ENCODE measurements around the gene FHOD1. TPM values are rescaled to one million over a fixed set of nuclear protein-coding genes. Genes with fewer than 3 reads are reported as not detected.

The FHOD1 gene
- total RNA-seq, 1 experiment from 2014 or later, result 58.2 TPM

DNA sequence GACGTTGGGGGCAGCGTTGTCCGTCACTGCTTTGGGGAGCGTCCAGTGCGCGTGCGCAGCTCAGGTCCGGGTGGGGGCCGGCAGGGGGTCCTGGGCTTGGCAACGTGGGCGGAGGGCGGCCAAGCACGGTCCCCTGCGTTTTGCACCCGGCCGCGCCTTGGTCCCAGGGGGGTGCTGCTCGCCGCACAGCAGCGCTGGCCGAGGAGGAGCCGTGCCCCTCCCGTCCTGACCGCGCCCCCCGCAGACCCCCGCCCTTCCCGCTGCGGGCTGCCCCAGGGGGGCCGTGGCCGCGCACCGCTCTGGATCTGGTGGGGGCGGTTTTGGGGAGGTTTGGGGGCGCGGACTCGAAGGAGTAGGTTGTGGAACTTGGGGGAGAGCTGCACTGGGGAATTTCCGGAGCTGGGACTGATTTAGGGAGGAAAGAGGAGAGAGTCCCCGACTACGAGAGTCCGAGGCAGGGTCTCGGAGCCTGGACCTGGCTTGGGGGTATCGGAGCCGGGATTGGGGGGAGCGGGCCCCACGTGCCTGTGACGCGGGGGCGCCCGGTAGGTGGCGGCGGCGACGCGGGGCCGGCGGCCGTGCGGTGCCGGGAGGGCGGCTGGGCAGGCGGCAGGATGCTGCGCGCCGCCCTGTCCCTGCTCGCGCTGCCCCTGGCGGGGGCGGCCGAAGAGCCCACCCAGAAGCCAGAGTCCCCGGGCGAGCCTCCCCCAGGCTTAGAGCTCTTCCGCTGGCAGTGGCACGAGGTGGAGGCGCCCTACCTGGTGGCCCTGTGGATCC lies 1.3 kb upstream of the FHOD1 start, which contains the start of gene SLC9A5:
TSS of gene SLC9A5 (plus strand) at position 579 of the 777 bp plus-strand sequence. CDS start at position 615, 36 bp downstream.
- ChIA-PET CTCF (interaction anchor here (0.9 kb wide), 1 partner anchor 34 kb away, joined by 3 read pairs; no protein-coding TSS in a partner anchor), POLR2A (ENCODE audit: unreplicated experiment) (interaction anchor here (0.8 kb wide), 1 partner anchor 718 kb away, joined by 6 read pairs; no protein-coding TSS in a partner anchor)
- BruUV-seq (replicated peaks), result no TSS peak
- Histone ChIP-seq H3K4me2 (peak within 1 kb of the TSS; percentile 87), H2AFZ (peak within 1 kb of the TSS; percentile 77), H3K79me2 (ENCODE audit: low read depth) (peaks cover 21% of the 10 kb centered on the region), H4K20me1 (ENCODE audit: insufficient read depth) (no peaks in the 10 kb centered on the region), H3K27ac (no peak within 1 kb of the TSS), H3K4me3 (peak within 1 kb of the TSS; percentile 90), H3K9me2 (ENCODE audit: insufficient read depth) (no peaks in the 10 kb centered on the region), H3F3A (ENCODE audit: insufficient read depth, low read depth) (peaks cover 42% of the 10 kb centered on the region; the same call in 1 of the 2 replicates), H3K27me3 (ENCODE audit: insufficient read depth, low read depth) (no peaks in the 10 kb centered on the region; the same call in 1 of the 2 replicates), H3K36me3 (ENCODE audit: low read depth) (no peaks in the 10 kb centered on the region), H3K4me1 (replicated peaks; ENCODE audit: insufficient read depth) (peaks cover 32% of the 10 kb centered on the region), H3K9me3 (ENCODE audit: insufficient read depth, low read depth) (no peaks in the 10 kb centered on the region)
- intact Hi-C loops (cut with micrococcal nuclease; ENCODE audit: unreplicated experiment), result loop anchor here (5.0 to 10.0 kb wide), 2 partner anchors 76 to 986 kb away; partner anchors contain the start of genes ESRP2 and NOL3
- DNase-seq, result peak in 1 of 2 experiments; percentile 23
- no peak for TF ChIP-seq EZH2 (IDR thresholded peaks at IDR 0.05; ENCODE audit: low read depth)
- TF ChIP-seq, protein P1, sequence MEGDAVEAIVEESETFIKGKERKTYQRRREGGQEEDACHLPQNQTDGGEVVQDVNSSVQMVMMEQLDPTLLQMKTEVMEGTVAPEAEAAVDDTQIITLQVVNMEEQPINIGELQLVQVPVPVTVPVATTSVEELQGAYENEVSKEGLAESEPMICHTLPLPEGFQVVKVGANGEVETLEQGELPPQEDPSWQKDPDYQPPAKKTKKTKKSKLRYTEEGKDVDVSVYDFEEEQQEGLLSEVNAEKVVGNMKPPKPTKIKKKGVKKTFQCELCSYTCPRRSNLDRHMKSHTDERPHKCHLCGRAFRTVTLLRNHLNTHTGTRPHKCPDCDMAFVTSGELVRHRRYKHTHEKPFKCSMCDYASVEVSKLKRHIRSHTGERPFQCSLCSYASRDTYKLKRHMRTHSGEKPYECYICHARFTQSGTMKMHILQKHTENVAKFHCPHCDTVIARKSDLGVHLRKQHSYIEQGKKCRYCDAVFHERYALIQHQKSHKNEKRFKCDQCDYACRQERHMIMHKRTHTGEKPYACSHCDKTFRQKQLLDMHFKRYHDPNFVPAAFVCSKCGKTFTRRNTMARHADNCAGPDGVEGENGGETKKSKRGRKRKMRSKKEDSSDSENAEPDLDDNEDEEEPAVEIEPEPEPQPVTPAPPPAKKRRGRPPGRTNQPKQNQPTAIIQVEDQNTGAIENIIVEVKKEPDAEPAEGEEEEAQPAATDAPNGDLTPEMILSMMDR (conservative IDR thresholded peaks at IDR 0.05), result no peak; the same call in 1 of the 2 replicates

DNA sequence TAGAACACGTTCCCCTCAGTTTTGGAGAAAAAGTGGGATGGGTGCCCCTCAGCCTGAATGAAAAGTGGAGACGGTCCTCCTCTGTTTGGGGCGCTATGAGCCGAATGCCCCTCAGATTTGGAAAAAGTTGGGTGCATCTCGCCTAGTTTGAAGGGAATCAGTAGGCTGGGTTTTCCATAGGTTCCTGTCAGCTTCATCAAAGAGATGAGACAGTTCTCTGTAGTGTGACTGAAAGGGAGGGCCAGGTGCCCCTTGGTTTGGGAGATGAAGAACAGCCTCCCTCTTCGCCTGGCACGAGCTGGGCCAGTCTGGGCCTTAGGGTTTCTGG lies 756 bp upstream of the FHOD1 start:
- H3K4me1 ChIP-seq (replicated peaks; ENCODE audit: insufficient read depth), result peaks cover 37% of the 10 kb centered on the region
- POLR2A ChIA-PET (ENCODE audit: unreplicated experiment), result interaction anchor here (0.5 to 1.3 kb wide), 6 partner anchors 29 to 718 kb away, joined by 3 to 8 read pairs (median 6); no protein-coding TSS in a partner anchor
- intact Hi-C loops (cut with micrococcal nuclease; ENCODE audit: unreplicated experiment), result loop anchor here (5.0 to 10.0 kb wide), 2 partner anchors 76 to 987 kb away; partner anchors contain the start of genes ESRP2 and NOL3
- TF ChIP-seq, protein P1 (conservative IDR thresholded peaks at IDR 0.05), result no peak
- TF ChIP-seq EZH2 (IDR thresholded peaks at IDR 0.05; ENCODE audit: low read depth), result no peak
- BruUV-seq (replicated peaks), result no TSS peak
- peak overlapping the region; percentile 90 for H3K4me3 ChIP-seq
- no peaks in the 10 kb centered on the region; the same call in 1 of the 2 replicates for H3K27me3 ChIP-seq (ENCODE audit: insufficient read depth, low read depth)
- H3K36me3 ChIP-seq (ENCODE audit: low read depth), result no peaks in the 10 kb centered on the region
- no peak overlapping the region for H3K27ac ChIP-seq
- no peaks in the 10 kb centered on the region for H4K20me1 ChIP-seq (ENCODE audit: insufficient read depth)
- no peaks in the 10 kb centered on the region for H3K9me3 ChIP-seq (ENCODE audit: insufficient read depth, low read depth)
- H2AFZ ChIP-seq, result peak overlapping the region; percentile 77
- H3K4me2 ChIP-seq, result peak overlapping the region; percentile 87
- H3K9me2 ChIP-seq (ENCODE audit: insufficient read depth), result no peaks in the 10 kb centered on the region
- H3F3A ChIP-seq (ENCODE audit: insufficient read depth, low read depth), result peaks cover 47% of the 10 kb centered on the region; the same call in 1 of the 2 replicates
- H3K79me2 ChIP-seq (ENCODE audit: low read depth), result peaks cover 26% of the 10 kb centered on the region
- DNase-seq, result no peak
- CTCF ChIA-PET, result interaction anchor here (0.5 to 1.0 kb wide), 3 partner anchors 31 to 47 kb away, joined by 3 to 4 read pairs (median 3); no protein-coding TSS in a partner anchor

GRCh38 chr16:67246756-67247191 lies 507 bp downstream of the FHOD1 start:
- intact Hi-C loops (cut with micrococcal nuclease; ENCODE audit: unreplicated experiment), result loop anchor here (1.0 to 10.0 kb wide), 6 partner anchors 20 to 988 kb away; partner anchors contain the start of genes ELMO3, ESRP2, NOL3 and TMEM208
- POLR2A ChIA-PET (ENCODE audit: unreplicated experiment), result interaction anchor here (0.5 to 1.4 kb wide), 24 partner anchors 20 to 713 kb away, joined by 3 to 24 read pairs (median 6); partner anchors contain the start of genes HSD11B2 and TMEM208
- H3K4me1 ChIP-seq (replicated peaks; ENCODE audit: insufficient read depth), result peaks cover 48% of the 10 kb centered on the region

More at GRCh38 chr16:67246756-67247191, 507 bp downstream of the FHOD1 start:
- Histone ChIP-seq H4K20me1 (ENCODE audit: insufficient read depth) (no peaks in the 10 kb centered on the region), H3K27me3 (ENCODE audit: insufficient read depth, low read depth) (no peaks in the 10 kb centered on the region; the same call in 1 of the 2 replicates), H3F3A (ENCODE audit: insufficient read depth, low read depth) (peaks cover 57% of the 10 kb centered on the region), H3K36me3 (ENCODE audit: low read depth) (no peaks in the 10 kb centered on the region), H3K9me2 (ENCODE audit: insufficient read depth) (no peaks in the 10 kb centered on the region), H3K79me2 (ENCODE audit: low read depth) (peaks cover 35% of the 10 kb centered on the region), H3K27ac (peak overlapping the region; percentile 76), H2AFZ (peak overlapping the region; percentile 90), H3K4me3 (peak overlapping the region; percentile 90), H3K4me2 (peak overlapping the region; percentile 87), H3K9me3 (ENCODE audit: insufficient read depth, low read depth) (no peaks in the 10 kb centered on the region)
- TSS peak; percentile 88 for BruUV-seq (replicated peaks)
- CTCF ChIA-PET, result interaction anchor here (0.5 to 1.5 kb wide), 15 partner anchors 9 to 268 kb away, joined by 3 to 9 read pairs (median 5); no protein-coding TSS in a partner anchor
- DNase-seq, result peak; percentile 87 to 94
- TF ChIP-seq, protein P1 (conservative IDR thresholded peaks at IDR 0.05), result 0 out of 2 replicates have a peak, but pooled peaks have one; percentile 39
- no peak for TF ChIP-seq EZH2 (IDR thresholded peaks at IDR 0.05; ENCODE audit: low read depth)

Measured in PC-9 (cell line).